Left lung (tissue), 10 donors: ENCODE data around the gene CLPSL2. TPM values are rescaled to one million over a fixed set of nuclear protein-coding genes. Genes with fewer than 3 reads are reported as not detected.

Experiments
- ATAC-seq: fragments of 200-7000 bp; cut with Tn5 transposase; one replicate; pipeline ENCODE4 v1.9.1; 2020; ENCODE audit warnings: moderate library complexity
- DNase-seq, 4 donors: peaks; one replicate each; pipeline ENCODE4 v3.0.0-alpha.2; 2013 to 2020
- H3K27ac ChIP-seq, 2 donors: fragments of 200-600 bp; sonication (generic) in 1 of 2; one replicate each; pipeline versions ENCODE4 v1.5.0 to v1.8.0; 2020 to 2021
- H3K27me3 ChIP-seq, 2 donors: fragments of 200-600 bp; sonication (generic) in 1 of 2; one replicate each; pipeline versions ENCODE4 v1.5.0 to v1.8.0; 2020 to 2021
- H3K36me3 ChIP-seq, 2 donors: fragments of 200-600 bp; sonication (generic) in 1 of 2; one replicate each; pipeline versions ENCODE4 v1.5.0 to v1.8.0; 2020 to 2021
- H3K4me1 ChIP-seq, 2 donors: fragments of 200-600 bp; one replicate each; pipeline ENCODE4 v1.8.0; 2021
- H3K4me3 ChIP-seq, 2 donors: fragments of 200-600 bp; sonication (generic) in 1 of 2; one replicate each; pipeline versions ENCODE4 v1.5.0 to v1.8.0; 2020 to 2021; ENCODE audit warnings: mild to moderate bottlenecking in 1 of 2
- H3K9me3 ChIP-seq, 2 donors: fragments of 200-600 bp; sonication (generic) in 1 of 2; one replicate each; pipeline versions ENCODE4 v1.5.0 to v1.8.0; 2020 to 2021
- CTCF ChIP-seq, 2 donors: fragments of 200-600 bp; sonication (generic) in 1 of 2; IDR thresholded peaks; one replicate each; pipeline versions ENCODE4 v1.5.0 to v1.8.0; 2021; ENCODE audit warnings: antibody characterized with exemption in 2 of 2
- intact Hi-C, 2 donors: fragments of 100-400 bp; cut with DNase I; formaldehyde crosslinking; loops; one replicate each; pipeline versions ENCODE4 v1.11.2 to v1.14.2; 2022
- polyA plus RNA-seq, 6 donors: library from polyadenylated mRNA; unstranded; fragments of 120-200 nt; gene quantifications; one replicate each; pipeline ENCODE4 v1.2.1, GENCODE V29; 2013; ENCODE audit not compliant: insufficient read length in 6 of 6
- total RNA-seq, 2 donors: library from RNA; stranded (reverse); fragmentation: NEBNext Ultra II Directional; extraction: Animal tissue kit (Norgen Biotek cat#: 25700); gene quantifications; one replicate each; pipeline ENCODE4 v1.2.1, GENCODE V29; 2021
- donor health status: DM: no; HTN: yes; CAD: no.
- donor health status: DM: no; HTN: no; CAD: no.

The CLPSL2 gene
- total and polyA plus RNA-seq, 8 donors: not detected

- no peaks in the 10 kb centered on the region for H3K36me3 ChIP-seq
- peaks cover 0 to 6% of the 10 kb centered on the region in 2 donors for H3K9me3 ChIP-seq
- H3K27ac ChIP-seq: no peak overlapping the region
- H3K4me1 ChIP-seq: no peaks in the 10 kb centered on the region
- no peak overlapping the region for H3K4me3 ChIP-seq
- DNase-seq (no peak), ATAC-seq (no peak)
- peaks cover 0 to 12% of the 10 kb centered on the region in 2 donors for H3K27me3 ChIP-seq
- no peak for TF ChIP-seq CTCF (IDR thresholded peaks at IDR 0.05)
- intact Hi-C loops: no loop called here
Observed at GRCh38 chr6:35811699-35811995, 35.2 kb downstream of the CLPSL2 start.

GRCh38 chr6:35817515-35817914, 41.1 kb downstream of the CLPSL2 start:
- TF ChIP-seq CTCF (IDR thresholded peaks at IDR 0.05): no peak
- ATAC-seq (no peak), DNase-seq (no peak)
- peaks cover 0 to 18% of the 10 kb centered on the region in 2 donors for H3K9me3 ChIP-seq
- H3K27me3 ChIP-seq: no peaks in the 10 kb centered on the region
- intact Hi-C loops: no loop called here
- H3K4me3 ChIP-seq: no peak overlapping the region
- no peaks in the 10 kb centered on the region for H3K4me1 ChIP-seq
- H3K27ac ChIP-seq: no peak overlapping the region
- H3K36me3 ChIP-seq: no peaks in the 10 kb centered on the region

GRCh38 chr6:35823601-35824000, 47.2 kb downstream of the CLPSL2 start:
- H3K4me3 ChIP-seq: no peak overlapping the region
- TF ChIP-seq CTCF (IDR thresholded peaks at IDR 0.05): no peak
- H3K4me1 ChIP-seq: no peaks in the 10 kb centered on the region
- H3K27ac ChIP-seq: no peak overlapping the region
- no peaks in the 10 kb centered on the region for H3K27me3 ChIP-seq
- no peaks in the 10 kb centered on the region for H3K9me3 ChIP-seq
- intact Hi-C loops: no loop called here
- ATAC-seq: no peak
- no peaks in the 10 kb centered on the region for H3K36me3 ChIP-seq
- DNase-seq: no peak

- TF ChIP-seq CTCF (IDR thresholded peaks at IDR 0.05): no peak
- H3K36me3 ChIP-seq: no peaks in the 10 kb centered on the region
- no peak overlapping the region for H3K4me3 ChIP-seq
- no peaks in the 10 kb centered on the region for H3K4me1 ChIP-seq
- intact Hi-C loops: no loop called here
- DNase-seq: no peak
- no peaks in the 10 kb centered on the region for H3K27me3 ChIP-seq
- ATAC-seq: no peak
- no peaks in the 10 kb centered on the region for H3K9me3 ChIP-seq
- H3K27ac ChIP-seq: no peak overlapping the region
Observed at GRCh38 chr6:35824552-35825192, 48.3 kb downstream of the CLPSL2 start.

Other genes starting within 250 kb of the CLPSL2 start
- 100 to 1,000 TPM; 114 to 139 TPM for gene FKBP5, start 87.7 kb upstream of the CLPSL2 start, total RNA-seq
- 10 to 100 TPM; 15.6 to 22.2 (median 18.5) TPM for gene FKBP5, start 87.7 kb upstream of the CLPSL2 start, polyA plus RNA-seq
- gene ARMC12, start 39.6 kb upstream of the CLPSL2 start, total RNA-seq: under 1 TPM; 0.45 to 0.90 TPM
- 1 to 10 TPM in 1 of 6 donors, under 1 TPM in 5; 0.53 to 1.7 (median 0.86) TPM for gene ARMC12, start 39.6 kb upstream of the CLPSL2 start, polyA plus RNA-seq
- gene CLPSL1, start 4.4 kb downstream of the CLPSL2 start, total RNA-seq: not detected
- gene CLPSL1, start 4.4 kb downstream of the CLPSL2 start, polyA plus RNA-seq: not detected
- not detected for gene CLPS, start 20.7 kb downstream of the CLPSL2 start, total RNA-seq
- gene CLPS, start 20.7 kb downstream of the CLPSL2 start, polyA plus RNA-seq: not detected
- not detected for gene LHFPL5, start 28.8 kb downstream of the CLPSL2 start, total RNA-seq
- not detected for gene LHFPL5, start 28.8 kb downstream of the CLPSL2 start, polyA plus RNA-seq
- 10 to 100 TPM; 34.9 to 47.0 TPM for gene SRPK1, start 144.5 kb downstream of the CLPSL2 start, total RNA-seq
- gene SRPK1, start 144.5 kb downstream of the CLPSL2 start, polyA plus RNA-seq: 10 to 100 TPM; 34.1 to 41.6 (median 39.5) TPM
- 1 to 10 TPM in 1 of 2 donors, not detected in 1; 1.5 TPM for gene SLC26A8, start 248.0 kb downstream of the CLPSL2 start, total RNA-seq
- under 1 TPM; 0.30 to 0.61 (median 0.53) TPM for gene SLC26A8, start 248.0 kb downstream of the CLPSL2 start, polyA plus RNA-seq